Skin epidermis (tissue), 12 donors: Measurements from ENCODE around the gene NGF.

Experiments
- H3K27ac ChIP-seq, 21 experiments: fragments of 200-600 bp; sonication (generic) in 11 of 21; one replicate each; pipeline ENCODE4 v1.5.0; 2020; ENCODE audit warnings: mild to moderate bottlenecking in 3 of 21, inconsistent platforms in 2 of 21, moderate library complexity in 2 of 21
- H3K4me3 ChIP-seq, 7 experiments: fragments of 200-600 bp; sonication (generic) in 2 of 7; one replicate each; pipeline ENCODE4 v1.5.0; 2020; ENCODE audit warnings: inconsistent platforms in 2 of 7, mild to moderate bottlenecking in 2 of 7, moderate library complexity in 1 of 7

The NGF gene

GRCh38 chr1:115251856-115252255 is 86.2 kb downstream of the NGF start:
- peak overlapping the region in 3 of 21 experiments; percentile 27 to 33 (median 33) for H3K27ac ChIP-seq
- no peak overlapping the region for H3K4me3 ChIP-seq

GRCh38 chr1:115251340-115251748 is 86.7 kb downstream of the NGF start:
- Histone ChIP-seq H3K27ac (peak overlapping the region in 3 of 21 experiments; percentile 24 to 33 (median 33)), H3K4me3 (no peak overlapping the region)

- Histone ChIP-seq H3K27ac (no peak overlapping the region), H3K4me3 (no peak overlapping the region)
Measured at GRCh38 chr1:115246526-115246925, 91.5 kb downstream of the NGF start.

GRCh38 chr1:115245227-115245626 is 92.8 kb downstream of the NGF start:
- H3K27ac ChIP-seq, result no peak overlapping the region
- no peak overlapping the region for H3K4me3 ChIP-seq

DNA sequence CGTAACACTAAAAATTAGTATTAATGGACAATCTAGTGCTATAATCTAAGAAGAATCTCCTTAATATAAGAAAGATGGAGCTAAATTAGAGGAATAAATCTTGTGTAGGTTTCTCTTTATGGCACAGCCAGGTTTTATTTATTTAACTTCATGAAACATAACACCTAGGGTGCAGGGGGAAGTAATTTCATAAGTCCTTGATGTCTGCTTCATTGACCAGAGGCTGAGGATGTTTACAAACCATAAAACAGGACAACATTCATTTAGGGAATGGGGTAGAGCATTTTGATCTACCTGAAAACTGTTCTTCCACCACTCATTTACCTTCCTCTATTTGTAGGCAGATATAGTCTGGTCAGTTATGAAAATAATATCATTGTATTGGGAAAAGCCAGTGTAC is 95.5 kb downstream of the NGF start:
- H3K27ac ChIP-seq, result no peak overlapping the region
- no peak overlapping the region for H3K4me3 ChIP-seq

DNA sequence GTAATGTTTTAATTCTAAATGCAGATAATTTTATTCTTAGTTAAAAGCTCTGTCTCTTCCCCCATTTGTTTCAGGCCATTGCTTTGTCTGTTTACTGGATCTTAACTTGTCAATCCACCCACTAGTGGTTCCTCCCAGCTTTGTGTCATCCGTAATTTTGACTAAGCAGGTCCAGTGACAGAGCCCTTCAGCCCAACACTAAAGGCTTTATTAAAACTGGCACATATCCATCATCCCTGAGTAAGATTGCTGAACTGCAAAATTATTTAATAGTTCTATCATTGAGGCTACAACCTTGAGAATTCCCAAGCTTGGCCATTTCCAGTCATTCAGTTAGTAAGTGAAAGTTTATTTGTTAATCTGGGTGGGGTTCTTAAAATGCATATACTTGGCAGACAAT is 96.7 kb downstream of the NGF start:
- Histone ChIP-seq H3K4me3 (no peak overlapping the region), H3K27ac (no peak overlapping the region)

GRCh38 chr1:115240297-115240696 is 97.8 kb downstream of the NGF start:
- Histone ChIP-seq H3K4me3 (no peak overlapping the region), H3K27ac (no peak overlapping the region)

- Histone ChIP-seq H3K4me3 (no peak overlapping the region), H3K27ac (no peak overlapping the region)
Measured at GRCh38 chr1:115239426-115239825, 98.6 kb downstream of the NGF start.

- no peak overlapping the region for H3K4me3 ChIP-seq
- H3K27ac ChIP-seq, result no peak overlapping the region
Measured at GRCh38 chr1:115239148-115239422, 99.0 kb downstream of the NGF start.

GRCh38 chr1:115238336-115239147 is 99.5 kb downstream of the NGF start:
- Histone ChIP-seq H3K4me3 (no peak overlapping the region), H3K27ac (no peak overlapping the region)

DNA sequence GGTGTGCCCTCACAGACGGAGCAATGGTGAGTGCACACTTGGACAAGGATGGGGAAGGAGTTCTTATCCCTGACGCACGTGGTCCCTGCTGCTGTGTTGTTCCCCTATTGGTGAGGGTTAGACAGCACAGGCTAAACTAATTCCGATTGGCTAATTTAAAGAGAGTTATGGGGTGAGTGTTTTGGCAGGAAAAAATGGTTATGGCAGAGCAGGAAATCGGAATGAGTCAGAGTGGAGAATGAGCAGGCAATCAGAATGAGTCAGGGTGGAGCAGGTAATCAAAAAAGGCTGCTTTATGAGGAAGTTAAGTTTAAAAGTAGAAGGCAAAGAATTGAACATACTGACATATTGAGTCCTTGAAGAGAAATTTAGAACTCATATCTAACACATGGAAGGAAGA is 100.5 kb downstream of the NGF start:
- H3K27ac ChIP-seq, result no peak overlapping the region
- no peak overlapping the region for H3K4me3 ChIP-seq

DNA sequence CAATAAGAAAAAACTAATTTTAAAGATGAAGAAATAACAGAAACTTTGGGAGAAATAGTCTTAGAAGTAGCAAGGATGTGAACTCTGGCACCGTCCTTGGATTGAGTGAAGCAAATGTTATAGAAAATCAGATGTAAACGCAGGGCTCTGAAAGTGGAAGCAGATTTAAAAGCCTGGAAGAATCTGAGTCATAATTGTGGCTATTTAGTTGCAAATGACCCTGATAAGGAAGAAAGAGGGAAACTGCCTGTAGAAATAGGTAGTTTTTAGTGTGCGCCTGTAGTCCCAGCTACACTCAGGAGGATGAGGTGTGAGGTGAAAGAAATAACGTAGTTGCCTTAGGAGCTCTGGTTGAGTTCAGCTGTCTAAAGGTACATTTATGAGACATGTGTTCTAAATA is 101.0 kb downstream of the NGF start:
- no peak overlapping the region for H3K27ac ChIP-seq
- no peak overlapping the region for H3K4me3 ChIP-seq
